NCI-H2227 (cell line): ENCODE measurements around the gene ECD.

Source experiments
- DNase-seq: peaks from one replicate; lab custom pipeline; 2025; ENCODE audit not compliant: unreplicated experiment; lab: John Stamatoyannopoulos, UW

ECD gene

GRCh38 chr10:73099141-73099540, 68.7 kb downstream of the ECD start:
- DNase-seq: no peak

GRCh38 chr10:73097305-73097670, 70.5 kb downstream of the ECD start:
- no peak for DNase-seq

DNA sequence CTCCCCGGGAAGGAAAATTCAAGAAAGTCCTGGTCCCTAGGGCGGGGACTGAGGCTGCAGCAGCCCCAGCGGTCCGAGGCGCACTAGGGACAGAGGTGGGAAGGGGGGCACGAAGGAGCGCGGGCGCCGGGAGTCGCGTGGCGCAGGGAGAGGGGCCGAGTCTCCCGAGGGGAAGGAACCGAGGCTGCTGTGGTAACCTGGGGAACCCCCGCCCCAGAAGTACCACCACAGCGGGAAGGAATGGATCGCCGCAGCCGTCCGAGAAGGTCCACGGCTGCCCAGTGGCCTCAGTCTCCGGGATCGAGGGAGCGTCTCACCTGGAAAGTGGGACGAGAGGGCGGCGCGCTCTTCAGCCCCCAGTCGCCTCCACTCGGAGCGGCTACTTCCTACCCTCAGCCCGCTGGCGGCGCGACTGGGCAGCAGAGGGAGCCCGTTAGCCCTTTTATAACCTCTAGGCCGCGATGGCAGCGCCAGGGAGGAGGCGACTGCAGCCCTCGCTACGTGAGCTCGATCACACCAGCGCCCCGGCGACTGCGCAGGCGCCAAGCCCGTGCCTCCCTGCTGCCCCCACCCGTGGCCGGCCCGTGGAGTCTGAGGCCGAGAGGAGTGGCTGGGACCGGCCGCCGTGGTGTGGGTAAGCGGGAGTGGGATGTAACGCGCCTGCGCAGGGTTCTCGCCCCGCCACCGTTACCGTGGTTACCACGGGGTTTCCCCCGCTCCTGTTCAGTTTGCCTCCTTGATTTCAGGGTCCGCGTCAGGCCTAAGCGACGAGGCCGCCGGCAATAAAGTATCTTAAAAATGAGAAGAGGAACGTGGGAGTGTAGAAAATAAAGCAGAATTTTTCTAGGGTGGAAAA, 71.1 kb downstream of the ECD start, which contains the start of gene P4HA1:
TSS of gene P4HA1 (minus strand) at position 418 of the 856 bp plus-strand sequence. CDS start 21,983 bp downstream, outside the sequence.
- peak; percentile 97 for DNase-seq

DNA sequence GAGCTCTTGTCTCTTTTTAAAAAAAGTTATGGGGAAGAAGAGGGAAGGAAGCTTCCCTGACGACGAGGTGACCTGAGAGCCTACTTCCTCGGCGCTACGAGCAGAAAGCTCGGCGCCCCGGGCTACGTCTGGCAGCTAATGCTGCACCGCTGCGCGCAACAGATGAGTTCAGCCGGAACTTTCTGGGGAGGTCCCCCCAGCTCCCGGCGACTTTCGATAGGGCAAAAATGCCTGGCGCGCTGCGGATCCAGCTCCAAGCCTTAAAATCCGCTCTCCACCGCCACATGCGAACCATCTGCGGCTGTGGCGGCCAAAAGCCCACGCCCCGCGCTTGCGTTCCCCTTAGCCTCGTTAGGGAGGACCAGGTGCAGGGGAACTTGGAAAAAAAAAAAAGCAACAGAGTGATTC, 71.8 kb downstream of the ECD start:
- peak; percentile 61 for DNase-seq

DNA sequence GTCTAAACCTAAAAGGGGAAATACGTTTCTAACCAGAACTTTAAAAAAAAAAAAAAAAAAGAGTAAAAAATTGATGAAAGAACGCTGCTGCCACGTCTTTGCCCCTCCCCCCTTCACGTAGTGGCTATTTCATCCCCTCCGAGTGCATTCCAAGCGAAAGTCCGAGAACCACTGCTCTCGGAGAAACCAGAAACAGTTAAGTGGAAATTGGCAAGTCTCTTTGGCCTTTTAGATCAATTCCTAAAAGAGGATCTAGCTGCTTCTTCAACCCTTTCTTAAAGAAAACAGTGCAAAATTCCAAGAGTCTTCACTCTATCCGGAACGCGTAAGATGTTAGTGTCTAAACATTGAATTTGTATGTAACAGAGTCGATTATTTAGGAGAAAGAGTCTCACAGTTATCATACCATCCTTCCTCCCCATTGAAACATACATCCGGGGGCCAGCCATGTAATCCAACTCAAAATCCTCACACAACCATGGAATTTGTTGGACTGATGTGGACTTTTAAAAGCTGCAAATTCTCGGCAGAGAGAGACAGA, 72.3 kb downstream of the ECD start:
- DNase-seq: peak; percentile 44

- DNase-seq: no peak
These were observed 72.8 kb downstream of the ECD start for GRCh38 chr10:73094986-73095480.

DNA sequence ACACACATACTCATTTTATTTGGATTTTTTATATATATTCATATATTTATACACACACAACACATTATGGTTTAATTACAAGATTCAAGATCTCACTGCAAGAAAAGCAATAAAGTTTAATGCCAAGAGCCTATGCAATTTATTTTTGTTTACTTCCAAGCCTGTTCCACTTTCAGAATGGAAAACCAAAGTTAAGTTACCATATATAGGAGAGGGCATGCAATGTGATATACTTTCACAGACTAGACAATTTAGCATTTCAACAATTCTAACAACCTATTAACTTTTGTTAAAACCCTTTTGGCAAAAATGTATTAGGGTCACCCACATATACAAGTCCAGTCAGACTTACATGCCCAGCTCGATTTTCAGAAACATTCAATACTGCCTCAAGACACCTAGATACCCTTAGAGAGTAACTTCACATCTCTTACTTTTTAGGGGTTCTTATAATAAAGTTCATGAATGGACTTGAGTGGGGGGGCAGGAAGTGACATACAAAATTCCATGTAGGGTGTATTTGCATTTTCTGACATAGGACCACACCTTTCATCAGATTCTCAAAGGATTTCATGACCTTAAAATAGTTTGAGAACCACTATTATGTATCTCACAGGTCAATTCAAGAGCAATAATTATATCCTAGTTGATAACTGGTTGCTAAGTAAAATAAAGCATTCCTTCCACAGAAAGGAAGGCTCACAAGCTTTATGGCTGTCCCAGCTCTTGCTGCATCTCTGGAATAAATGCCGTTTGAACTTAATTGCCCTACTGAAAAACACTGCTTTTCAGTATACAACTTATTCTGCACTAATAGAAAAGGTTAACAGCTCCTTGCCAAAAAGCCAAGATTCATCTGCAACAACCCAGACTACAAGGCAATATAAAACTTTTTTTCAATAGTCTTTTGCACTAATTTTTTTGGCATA, 73.6 kb downstream of the ECD start:
- DNase-seq: no peak

DNA sequence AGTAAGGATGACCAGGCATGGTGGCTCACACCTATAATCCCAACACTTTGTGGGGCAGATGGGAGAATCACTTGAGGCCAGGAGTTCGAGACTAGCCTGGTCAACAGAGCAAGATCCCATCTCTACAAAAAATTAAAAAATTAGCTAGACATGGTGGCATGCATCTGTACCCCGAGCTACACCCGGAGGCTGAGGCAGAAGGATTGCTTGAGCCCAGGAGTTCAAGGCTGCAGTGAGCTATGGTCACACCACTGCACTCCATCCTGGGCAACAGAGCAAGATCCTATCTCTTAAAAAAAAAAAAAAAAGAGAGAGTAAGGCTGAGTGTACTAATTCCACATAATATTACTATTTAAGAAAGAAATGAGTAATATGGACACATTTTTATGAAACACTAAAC, 75.0 kb downstream of the ECD start:
- no peak for DNase-seq

- DNase-seq: no peak
These were observed 79.5 kb downstream of the ECD start for GRCh38 chr10:73088304-73088703.

DNA sequence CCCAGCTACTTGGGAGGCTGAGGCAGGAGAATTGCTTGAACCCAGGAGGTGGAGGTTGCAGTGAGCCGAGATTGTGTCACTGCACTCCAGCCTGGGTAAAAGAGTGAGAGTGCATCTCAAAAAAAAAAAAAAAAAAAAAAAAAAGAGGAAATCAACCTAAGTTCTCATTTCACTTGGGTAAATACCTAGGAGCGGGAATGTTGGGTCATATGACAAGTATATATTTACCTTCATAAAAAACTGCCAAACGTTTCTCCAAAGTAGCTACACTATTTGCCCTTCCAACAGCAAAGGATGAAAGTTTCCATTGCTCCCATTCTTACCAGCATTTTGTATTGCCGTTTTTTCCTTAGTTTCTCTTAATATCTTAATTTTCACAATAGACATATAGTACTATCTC, 81.0 kb downstream of the ECD start:
- no peak for DNase-seq

DNA sequence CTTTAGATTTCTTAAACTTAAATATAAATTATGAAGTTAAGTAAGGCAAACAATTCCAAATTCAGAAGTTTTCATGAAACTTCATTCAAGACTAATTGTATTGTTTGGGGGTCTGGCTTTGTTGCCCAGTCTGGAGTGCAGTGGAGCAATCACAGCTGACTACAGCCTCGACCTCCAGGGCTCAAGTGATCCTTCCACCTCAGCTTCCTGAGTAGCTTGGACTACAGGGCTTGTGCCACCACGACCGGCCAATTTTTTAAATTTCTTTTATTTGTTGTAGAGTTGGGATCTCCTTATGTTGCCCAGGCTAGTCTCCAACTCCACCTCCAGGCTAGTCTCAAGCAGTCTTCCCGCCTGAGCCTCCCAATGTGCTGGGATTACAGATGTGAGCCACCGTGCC, 83.6 kb downstream of the ECD start:
- DNase-seq: no peak
